ENCODE data around the gene THAP4. TPM values are rescaled to one million over a fixed set of nuclear protein-coding genes. Genes with fewer than 3 reads are reported as not detected.

THAP4 gene
- total RNA-seq, 1 donor from 2014 or later = 23.7 TPM

- DNase-seq (no peak), ATAC-seq (ENCODE audit: low read depth) (no peak)
- CTCF ChIA-PET = no interaction called here
- Mint-ChIP-seq H3K27me3 (peaks cover 12% of the 10 kb centered on the region), H3K36me3 (ENCODE audit: low read depth) (no peaks in the 10 kb centered on the region), H3K4me1 (peaks cover 3% of the 10 kb centered on the region), H3K4me3 (no peak overlapping the region), H3K9me3 (no peaks in the 10 kb centered on the region), H3K27ac (no peak overlapping the region)
- no peak for TF ChIP-seq CTCF (IDR thresholded peaks at IDR 0.05)
- POLR2A ChIA-PET = interaction anchor here (1.1 kb wide), 1 partner anchor 127 kb away, joined by 3 read pairs; no protein-coding TSS in a partner anchor
- intact Hi-C loops (cut with micrococcal nuclease) = no loop called here
Measured at GRCh38 chr2:241563571-241563980, 73.4 kb downstream of the THAP4 start.

DNA sequence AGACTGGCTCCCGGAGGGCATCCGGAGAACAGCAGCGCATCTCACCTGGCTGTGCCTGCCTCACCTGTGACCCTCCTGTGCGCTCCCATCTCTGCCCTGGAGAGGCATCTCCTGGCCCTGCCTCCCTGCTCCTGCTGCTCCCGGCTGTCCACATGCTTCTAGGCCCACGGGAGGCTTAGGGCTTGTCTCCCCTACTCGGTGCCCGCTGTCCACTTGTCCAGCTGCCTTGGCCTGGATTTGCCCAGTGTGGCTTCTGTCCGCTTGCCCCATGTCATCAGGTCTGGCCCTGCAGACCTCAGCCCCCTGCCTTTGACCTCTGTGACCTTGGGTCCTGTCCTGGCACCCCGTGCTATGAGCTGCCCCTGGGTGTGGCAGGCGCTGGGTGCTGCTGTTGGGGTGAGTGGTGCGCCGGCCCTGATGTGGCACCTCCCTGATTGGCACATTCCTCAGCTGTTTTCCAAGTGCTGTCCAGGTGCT lies 73.9 kb downstream of the THAP4 start:
- Mint-ChIP-seq H3K27ac (no peak overlapping the region), H3K4me1 (peaks cover 7% of the 10 kb centered on the region), H3K9me3 (peaks cover 1% of the 10 kb centered on the region), H3K36me3 (ENCODE audit: low read depth) (no peaks in the 10 kb centered on the region), H3K4me3 (no peak overlapping the region), H3K27me3 (peaks cover 16% of the 10 kb centered on the region)
- POLR2A ChIA-PET = no interaction called here
- ATAC-seq (ENCODE audit: low read depth) (no peak), DNase-seq (no peak)
- TF ChIP-seq CTCF (IDR thresholded peaks at IDR 0.05) = no peak
- intact Hi-C loops (cut with micrococcal nuclease) = no loop called here
- CTCF ChIA-PET = no interaction called here

DNA sequence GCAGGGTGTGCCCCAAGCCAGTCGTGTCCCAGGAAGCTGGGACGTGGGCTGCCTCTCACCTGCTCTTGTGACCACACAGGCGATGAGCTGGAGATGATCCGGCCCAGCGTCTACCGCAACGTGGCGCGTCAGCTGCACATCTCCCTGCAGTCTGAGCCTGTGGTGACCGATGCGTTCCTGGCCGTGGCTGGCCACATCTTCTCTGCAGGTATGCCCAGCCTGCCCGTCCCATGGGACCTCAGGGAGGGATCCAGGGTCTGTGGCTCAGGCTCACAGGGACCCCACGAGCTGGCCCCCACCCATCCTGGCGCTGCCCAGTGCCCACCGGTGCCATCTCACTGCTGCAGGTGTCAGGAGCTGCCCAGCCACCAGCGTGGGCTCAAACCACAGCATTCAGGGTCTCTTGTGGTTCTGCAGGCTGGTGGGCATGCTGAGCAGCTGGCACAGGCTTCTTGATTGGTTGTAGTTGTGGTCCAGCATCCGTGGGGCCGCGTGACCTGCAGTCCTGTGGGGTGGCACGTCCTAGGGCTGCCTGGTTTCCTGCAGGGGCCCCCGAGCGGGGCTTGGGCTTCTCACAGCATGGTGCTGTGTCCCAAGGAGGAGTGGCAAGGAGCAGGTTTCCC lies 74.6 kb downstream of the THAP4 start:
- intact Hi-C loops (cut with micrococcal nuclease) = no loop called here
- Mint-ChIP-seq H3K27me3 (peaks cover 23% of the 10 kb centered on the region), H3K27ac (no peak overlapping the region), H3K36me3 (ENCODE audit: low read depth) (peaks cover 3% of the 10 kb centered on the region), H3K4me3 (no peak overlapping the region), H3K9me3 (peaks cover 8% of the 10 kb centered on the region), H3K4me1 (peaks cover 7% of the 10 kb centered on the region)
- POLR2A ChIA-PET = no interaction called here
- DNase-seq (no peak), ATAC-seq (ENCODE audit: low read depth) (no peak)
- CTCF ChIA-PET = no interaction called here
- no peak for TF ChIP-seq CTCF (IDR thresholded peaks at IDR 0.05)

- H3K9me3 Mint-ChIP-seq = peaks cover 11% of the 10 kb centered on the region
- no peak for TF ChIP-seq CTCF (IDR thresholded peaks at IDR 0.05)
- H3K27me3 Mint-ChIP-seq = peaks cover 25% of the 10 kb centered on the region
- ChIA-PET CTCF (no interaction called here), POLR2A (no interaction called here)
- peaks cover 3% of the 10 kb centered on the region for H3K36me3 Mint-ChIP-seq (ENCODE audit: low read depth)
- no peak overlapping the region for H3K27ac Mint-ChIP-seq
- no peak overlapping the region for H3K4me3 Mint-ChIP-seq
- DNase-seq (no peak), ATAC-seq (ENCODE audit: low read depth) (no peak)
- peaks cover 7% of the 10 kb centered on the region for H3K4me1 Mint-ChIP-seq
- intact Hi-C loops (cut with micrococcal nuclease) = no loop called here
Measured at GRCh38 chr2:241561832-241562231, 75.1 kb downstream of the THAP4 start.

DNA sequence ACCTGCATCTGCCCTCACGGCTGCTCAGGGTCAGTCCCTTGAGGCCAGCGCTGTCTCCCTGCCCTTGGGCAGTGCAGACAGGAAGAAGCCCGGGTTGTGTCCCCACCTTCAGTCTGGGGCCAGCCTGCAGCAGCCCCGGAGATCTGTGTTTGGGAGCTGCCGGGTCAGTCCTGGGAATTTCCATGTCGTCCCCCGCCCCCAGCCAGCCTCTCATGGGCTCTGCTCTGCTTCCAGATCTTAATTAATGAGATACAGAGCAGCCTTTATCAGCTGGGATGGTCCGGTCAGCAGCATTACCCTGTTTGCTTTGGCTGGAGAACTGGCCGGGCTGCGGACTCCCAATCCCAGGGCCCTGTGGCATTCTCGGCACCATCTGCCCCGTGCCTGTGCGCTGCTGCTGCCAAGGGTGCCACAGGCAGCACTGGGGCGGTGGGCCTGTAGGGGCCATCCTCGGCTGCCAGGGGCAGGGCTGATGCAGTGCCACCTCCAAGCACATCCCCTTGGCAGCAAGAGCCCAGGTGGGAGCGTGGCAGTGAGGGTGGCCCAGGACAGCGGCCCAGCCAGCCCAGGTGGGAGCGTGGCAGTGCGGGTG lies 76.0 kb downstream of the THAP4 start:
- H3K4me1 Mint-ChIP-seq = peaks cover 7% of the 10 kb centered on the region
- H3K27ac Mint-ChIP-seq = no peak overlapping the region
- ATAC-seq (ENCODE audit: low read depth) = no peak
- peaks cover 28% of the 10 kb centered on the region for H3K27me3 Mint-ChIP-seq
- H3K36me3 Mint-ChIP-seq (ENCODE audit: low read depth) = peaks cover 4% of the 10 kb centered on the region
- peaks cover 14% of the 10 kb centered on the region for H3K9me3 Mint-ChIP-seq
- ChIA-PET POLR2A (no interaction called here), CTCF (no interaction called here)
- no peak for DNase-seq
- TF ChIP-seq CTCF (IDR thresholded peaks at IDR 0.05) = no peak
- intact Hi-C loops (cut with micrococcal nuclease) = no loop called here
- H3K4me3 Mint-ChIP-seq = no peak overlapping the region

Measured in activated B cell treated with CpG ODN at 0.5 μM for 24 hours (primary cell).